IMR-90 (cell line): ENCODE data around the gene ANO10. TPM values are rescaled to one million over a fixed set of nuclear protein-coding genes. Genes with fewer than 3 reads are reported as not detected.

ENCODE experiments used
- ATAC-seq: fragments of 200-7000 bp; cut with Tn5 transposase; 2 replicates; pipeline ENCODE4 v1.9.1; 2020; ENCODE audit warnings: low read depth, mild to moderate bottlenecking, moderate library complexity
- BruUV-seq: library from RNA; stranded (reverse); fragments of 400-500 nt; replicated peaks from 2 replicates; lab custom pipeline; 2021; lab: Mats Ljungman, UMichigan
- CTCF ChIA-PET: fragments of 300-600 bp; formaldehyde crosslinking; extraction: SDS; loops from one replicate; lab custom pipeline; 2021; ENCODE audit warnings: antibody characterized with exemption; lab: Yijun Ruan, JAX
- POLR2A ChIA-PET: fragments of 300-600 bp; sonication (Branson Sonifier 250); formaldehyde crosslinking; loops from one replicate; lab custom pipeline; 2022; ENCODE audit warnings: antibody characterized with exemption; ENCODE audit not compliant: unreplicated experiment; lab: Charles Lee
- DNase-seq: peaks from one replicate; pipeline ENCODE4 v3.0.0; 2013
- H2AFZ ChIP-seq: replicated peaks from 2 replicates; pipeline ENCODE3; 2013; ENCODE audit warnings: low read length, mild to moderate bottlenecking; ENCODE audit not compliant: poor library complexity
- H2AK5ac ChIP-seq: 2 replicates; pipeline ENCODE4 v1.6.1; 2013; ENCODE audit warnings: low read depth, low read length, inconsistent platforms
- H2AK9ac ChIP-seq: replicated peaks from 2 replicates; pipeline ENCODE3; 2013; ENCODE audit warnings: mild to moderate bottlenecking, low read depth, low read length, moderate library complexity; ENCODE audit not compliant: poor library complexity
- H2BK120ac ChIP-seq: 2 replicates; pipeline ENCODE4 v1.6.1; 2013; ENCODE audit warnings: low read depth, low read length, inconsistent platforms
- H2BK15ac ChIP-seq: 3 replicates; pipeline ENCODE4 v1.6.1; 2013; ENCODE audit warnings: low read depth, low read length, inconsistent platforms
- H2BK20ac ChIP-seq: 2 replicates; pipeline ENCODE4 v1.6.1; 2013; ENCODE audit warnings: low read depth, mild to moderate bottlenecking, inconsistent platforms, low read length, moderate library complexity
- H2BK5ac ChIP-seq: 2 replicates; pipeline ENCODE4 v1.6.1; 2013; ENCODE audit warnings: mild to moderate bottlenecking, low read depth, low read length, inconsistent platforms; ENCODE audit not compliant: poor library complexity, severe bottlenecking
- H3K14ac ChIP-seq: replicated peaks from 2 replicates; pipeline ENCODE4 v1.6.1; 2013; ENCODE audit warnings: low read depth, low read length, inconsistent platforms
- H3K18ac ChIP-seq: 2 replicates; pipeline ENCODE4 v1.6.1; 2013; ENCODE audit warnings: low read depth, low read length, control low read depth
- H3K23ac ChIP-seq: 2 replicates; pipeline ENCODE4 v1.6.1; 2013; ENCODE audit warnings: low read depth, low read length, inconsistent platforms
- H3K27ac ChIP-seq: 2 replicates; pipeline ENCODE4 v1.5.1; 2013; ENCODE audit warnings: mild to moderate bottlenecking, control low read depth, low read length; ENCODE audit not compliant: insufficient read depth
- H3K27me3 ChIP-seq: 2 replicates; pipeline ENCODE4 v1.6.1; 2013; ENCODE audit warnings: low read length; ENCODE audit not compliant: control insufficient read depth, insufficient read depth
- H3K36me3 ChIP-seq: 2 replicates; pipeline ENCODE4 v1.6.1; 2013; ENCODE audit warnings: low read length, mixed read lengths; ENCODE audit not compliant: control insufficient read depth, insufficient read depth
- H3K4ac ChIP-seq: 2 replicates; pipeline ENCODE4 v1.6.1; 2013; ENCODE audit warnings: low read depth, low read length, inconsistent platforms
- H3K4me1 ChIP-seq: 2 replicates; pipeline ENCODE4 v1.6.1; 2013; ENCODE audit warnings: low read length, mixed read lengths; ENCODE audit not compliant: control insufficient read depth, insufficient read depth
- H3K4me2 ChIP-seq: 2 replicates; pipeline ENCODE4 v1.6.1; 2013; ENCODE audit warnings: low read depth, mild to moderate bottlenecking, control low read depth, low read length, moderate library complexity
- H3K4me3 ChIP-seq: 2 replicates; pipeline ENCODE4 v1.5.1; 2013; ENCODE audit warnings: low read depth, mild to moderate bottlenecking, control low read depth, low read length, moderate library complexity; ENCODE audit not compliant: insufficient read depth
- H3K56ac ChIP-seq: 2 replicates; pipeline ENCODE4 v1.6.1; 2013; ENCODE audit warnings: low read length, inconsistent platforms; ENCODE audit not compliant: insufficient read depth; ENCODE audit errors: extremely low read depth
- H3K79me1 ChIP-seq, 2 experiments: 2 replicates each; pipeline ENCODE4 v1.6.1; 2013; ENCODE audit warnings: low read length in 2 of 2, inconsistent platforms in 1 of 2, low read depth in 1 of 2
- H3K9ac ChIP-seq: 2 replicates; pipeline ENCODE4 v1.6.1; 2013; ENCODE audit warnings: low read depth, low read length, control low read depth
- H3K9me1 ChIP-seq: 2 replicates; pipeline ENCODE4 v1.6.1; 2013; ENCODE audit warnings: low read length, inconsistent platforms; ENCODE audit not compliant: insufficient read depth
- H3K9me3 ChIP-seq: 2 replicates; pipeline ENCODE4 v1.6.1; 2013; ENCODE audit warnings: low read length; ENCODE audit not compliant: control insufficient read depth, insufficient read depth
- H4K20me1 ChIP-seq: 2 replicates; pipeline ENCODE4 v1.6.1; 2013; ENCODE audit warnings: low read length, inconsistent platforms; ENCODE audit not compliant: insufficient read depth
- H4K5ac ChIP-seq: 2 replicates; pipeline ENCODE4 v1.6.1; 2013; ENCODE audit warnings: mild to moderate bottlenecking, low read depth, low read length, control low read depth
- H4K8ac ChIP-seq, 2 experiments: 2 replicates each; pipeline ENCODE4 v1.6.1; 2013; ENCODE audit warnings: low read depth in 2 of 2, low read length in 2 of 2, control low read depth in 1 of 2, inconsistent platforms in 1 of 2
- H4K91ac ChIP-seq: 2 replicates; pipeline ENCODE4 v1.6.1; 2013; ENCODE audit warnings: low read depth, low read length, inconsistent platforms; ENCODE audit not compliant: insufficient read depth
- BHLHE40 ChIP-seq: fragments of 150-350 bp; IDR thresholded peaks from 2 replicates; pipeline ENCODE4 v1.6.1; 2016; ENCODE audit warnings: mild to moderate bottlenecking, low read depth, low read length
- CEBPB ChIP-seq: IDR thresholded peaks from 2 replicates; pipeline ENCODE4 v1.6.1; 2012; ENCODE audit warnings: low read depth, low read length, improper control_type of control experiment
- CHD1 ChIP-seq: IDR thresholded peaks from 2 replicates; pipeline ENCODE4 v1.6.1; 2012; ENCODE audit warnings: low read depth, low read length, improper control_type of control experiment
- CTCF ChIP-seq: conservative IDR thresholded peaks from 2 replicates; pipeline ENCODE4 v1.5.1; 2012; ENCODE audit warnings: mild to moderate bottlenecking, low read depth, low read length, improper control_type of control experiment
- ELK1 ChIP-seq: fragments of 150-350 bp; IDR thresholded peaks from 2 replicates; pipeline ENCODE4 v1.6.1; 2016; ENCODE audit warnings: low read depth, mild to moderate bottlenecking, low read length, moderate library complexity, borderline replicate concordance
- FOS ChIP-seq: fragments of 150-350 bp; IDR thresholded peaks from 2 replicates; pipeline ENCODE4 v1.6.1; 2016; ENCODE audit warnings: low read depth, low read length
- MAFK ChIP-seq: IDR thresholded peaks from 2 replicates; pipeline ENCODE4 v1.6.1; 2012; ENCODE audit warnings: low read depth, low read length, improper control_type of control experiment
- MAZ ChIP-seq: IDR thresholded peaks from 2 replicates; pipeline ENCODE4 v1.6.1; 2012; ENCODE audit warnings: low read depth, mild to moderate bottlenecking, low read length, improper control_type of control experiment, moderate library complexity, borderline replicate concordance
- MXI1 ChIP-seq: IDR thresholded peaks from 2 replicates; pipeline ENCODE4 v1.6.1; 2012; ENCODE audit warnings: low read depth, mild to moderate bottlenecking, low read length, moderate library complexity, borderline replicate concordance
- NFE2L2 ChIP-seq: fragments of 150-350 bp; IDR thresholded peaks from 2 replicates; pipeline ENCODE4 v1.6.1; 2016; ENCODE audit warnings: low read depth, mild to moderate bottlenecking, low read length
- POLR2A ChIP-seq: IDR thresholded peaks from 2 replicates; pipeline ENCODE4 v1.6.1; 2012; ENCODE audit warnings: mild to moderate bottlenecking, low read depth, low read length
- RAD21 ChIP-seq: IDR thresholded peaks from 2 replicates; pipeline ENCODE4 v1.6.1; 2012; ENCODE audit warnings: low read length, improper control_type of control experiment
- RCOR1 ChIP-seq: IDR thresholded peaks from 2 replicates; pipeline ENCODE4 v1.6.1; 2012; ENCODE audit warnings: mild to moderate bottlenecking, low read length, improper control_type of control experiment; ENCODE audit not compliant: insufficient replicate concordance
- RFX5 ChIP-seq: IDR thresholded peaks from 2 replicates; pipeline ENCODE4 v1.8.0; 2012; ENCODE audit warnings: low read depth, mild to moderate bottlenecking, low read length, moderate library complexity
- SMC3 ChIP-seq: fragments of 150-350 bp; IDR thresholded peaks from 2 replicates; pipeline ENCODE4 v1.6.1; 2016; ENCODE audit warnings: low read depth, mild to moderate bottlenecking, antibody characterized with exemption, low read length, moderate library complexity
- WGBS, 2 experiments: methylation state at CpG; one replicate each; pipeline versions ENCODE4 v1.1.5 to v1.1.7; 2013; ENCODE audit warnings: missing lambda C conversion rate in 2 of 2; ENCODE audit not compliant: insufficient read length in 1 of 2; ENCODE audit errors: extremely low coverage in 2 of 2; 5-methylcytosine and 5-hydroxymethylcytosine counted together
- dilution Hi-C: fragments of 300-500 bp; cut with HindIII; formaldehyde crosslinking; loops from one replicate; pipeline ENCODE4 v1.14.3; 2018; ENCODE audit warnings: low sequenced_read_pairs; ENCODE audit not compliant: unreplicated experiment
- in situ Hi-C: fragments of 300-500 bp; cut with MboI; formaldehyde crosslinking; loops from 3 replicates; pipeline ENCODE4 v1.14.3; 2019; ENCODE audit warnings: low sequenced_read_pairs, inconsistent platforms, mixed read lengths
- intact Hi-C: fragments of 100-400 bp; cut with micrococcal nuclease; formaldehyde crosslinking; loops from 2 replicates; pipeline ENCODE4 v1.10.0; 2022
- polyA plus RNA-seq, 3 experiments: library from polyadenylated mRNA; depleted of rRNA; stranded (reverse); fragments of >200 nt; gene quantifications; 2 replicates each; pipeline ENCODE4 v1.2.3, GENCODE V29; 2012; ENCODE audit warnings: low replicate concordance in 1 of 3
- total RNA-seq: library from RNA; depleted of rRNA; stranded (reverse); fragments of >200 nt; gene quantifications from 2 replicates; pipeline ENCODE4 v1.2.3, GENCODE V29; 2012

ANO10 gene
- total and polyA plus RNA-seq, 2 of the 4 experiments (the other 2 are of a cell fraction), result 28.5 to 41.6 TPM

GRCh38 chr3:43409506-43409905 lies 212.3 kb downstream of the ANO10 start:
- TF ChIP-seq POLR2A (no peak), RCOR1 (no peak), SMC3 (no peak), CEBPB (no peak), MXI1 (no peak), CTCF (no peak), NFE2L2 (no peak), CHD1 (no peak), RAD21 (no peak), MAFK (no peak), BHLHE40 (no peak), ELK1 (no peak), RFX5 (no peak), MAZ (no peak), FOS (no peak)
- BruUV-seq, result no TSS peak

More at GRCh38 chr3:43409506-43409905, 212.3 kb downstream of the ANO10 start:
- Histone ChIP-seq H3K9me1 (peaks cover 8% of the 10 kb centered on the region; the same call in 1 of the 2 replicates), H3K27ac (no peak overlapping the region), H3K14ac (no peak overlapping the region), H2AK5ac (no peak overlapping the region), H2AK9ac (no peak overlapping the region), H3K4ac (no peak overlapping the region), H3K9ac (no peak overlapping the region), H3K4me1 (peaks cover 4% of the 10 kb centered on the region), H3K4me3 (no peak overlapping the region), H2BK120ac (no peak overlapping the region), H3K27me3 (no peaks in the 10 kb centered on the region), H2BK15ac (no peak overlapping the region), H4K91ac (no peak overlapping the region), H3K9me3 (no peaks in the 10 kb centered on the region), H2BK5ac (no peak overlapping the region), H4K20me1 (no peaks in the 10 kb centered on the region), H3K4me2 (no peak overlapping the region), H4K8ac (no peak overlapping the region), H3K18ac (no peak overlapping the region), H3K23ac (no peak overlapping the region), H3K79me1 (peaks cover 0 to 3% of the 10 kb centered on the region in 2 experiments; a peak in 2 of 4 replicates), H3K56ac (no peak overlapping the region), H2AFZ (no peak overlapping the region), H4K5ac (no peak overlapping the region), H2BK20ac (no peak overlapping the region), H3K36me3 (no peaks in the 10 kb centered on the region)
- dilution Hi-C loops (no loop called here), intact Hi-C loops (no loop called here), in situ Hi-C loops (no loop called here)
- no CpG with 5 or more reads among the region's 4 CpGs for WGBS, 2 experiments
- DNase-seq (no peak), ATAC-seq (no peak)
- ChIA-PET CTCF (no interaction called here), POLR2A (no interaction called here)
